NOMO-1 treated with DMSO at 0.1 percent for 48 hours (cell line): ENCODE measurements around the gene CAST.
A peak's percentile ranks its signal among the peaks of the same experiment; 100 is the strongest.
"Not testable (repeated sequence)": the region's sequence is repeated elsewhere in the genome, so short reads cannot be mapped to it uniquely, and the experiment has no call there.

ENCODE experiments used
- DNase-seq: peaks from one replicate; lab custom pipeline; 2025; ENCODE audit not compliant: unreplicated experiment; lab: John Stamatoyannopoulos, UW

Gene CAST

GRCh38 chr5:96661855-96662724 lies at the start of gene CAST:
Gene CAST (plus strand): TSS chr5:96662376. CDS start chr5:96662423, 47 bp downstream.
- DNase-seq = peak; percentile 94

- DNase-seq = peak; percentile 50
Observed at GRCh38 chr5:96614110-96614691, 48.0 kb upstream of the CAST start.

- no peak for DNase-seq
Observed at GRCh38 chr5:96615223-96615622, 47.0 kb upstream of the CAST start.

- no peak for DNase-seq
Observed at GRCh38 chr5:96616801-96617200, 45.4 kb upstream of the CAST start.

GRCh38 chr5:96618311-96619016 lies 43.7 kb upstream of the CAST start:
- DNase-seq = not testable (repeated sequence)

GRCh38 chr5:96619946-96620345 lies 42.2 kb upstream of the CAST start:
- no peak for DNase-seq

GRCh38 chr5:96624596-96624995 lies 37.6 kb upstream of the CAST start:
- DNase-seq = no peak

GRCh38 chr5:96625365-96625764 lies 36.8 kb upstream of the CAST start:
- no peak for DNase-seq

GRCh38 chr5:96626956-96627355 lies 35.2 kb upstream of the CAST start:
- DNase-seq = no peak

GRCh38 chr5:96627792-96628398 lies 34.3 kb upstream of the CAST start:
- no peak for DNase-seq

GRCh38 chr5:96628406-96628805 lies 33.8 kb upstream of the CAST start:
- no peak for DNase-seq

GRCh38 chr5:96629774-96630173 lies 32.4 kb upstream of the CAST start:
- no peak for DNase-seq

- no peak for DNase-seq
Observed at GRCh38 chr5:96633820-96634219, 28.4 kb upstream of the CAST start.

GRCh38 chr5:96634881-96635280 lies 27.3 kb upstream of the CAST start:
- DNase-seq = no peak

- DNase-seq = no peak
Observed at GRCh38 chr5:96636046-96636445, 26.1 kb upstream of the CAST start.

- no peak for DNase-seq
Observed at GRCh38 chr5:96636594-96636993, 25.6 kb upstream of the CAST start.

- DNase-seq = no peak
Observed at GRCh38 chr5:96637196-96637595, 25.0 kb upstream of the CAST start.

GRCh38 chr5:96638561-96638960 lies 23.6 kb upstream of the CAST start:
- DNase-seq = no peak

- no peak for DNase-seq
Observed at GRCh38 chr5:96640696-96641095, 21.5 kb upstream of the CAST start.

- DNase-seq = no peak
Observed at GRCh38 chr5:96641368-96642280, 20.6 kb upstream of the CAST start.

GRCh38 chr5:96642281-96642640 lies 19.9 kb upstream of the CAST start:
- DNase-seq = no peak
